ENCODE data around the gene SEPTIN11.

- TF ChIP-seq, protein P1, sequence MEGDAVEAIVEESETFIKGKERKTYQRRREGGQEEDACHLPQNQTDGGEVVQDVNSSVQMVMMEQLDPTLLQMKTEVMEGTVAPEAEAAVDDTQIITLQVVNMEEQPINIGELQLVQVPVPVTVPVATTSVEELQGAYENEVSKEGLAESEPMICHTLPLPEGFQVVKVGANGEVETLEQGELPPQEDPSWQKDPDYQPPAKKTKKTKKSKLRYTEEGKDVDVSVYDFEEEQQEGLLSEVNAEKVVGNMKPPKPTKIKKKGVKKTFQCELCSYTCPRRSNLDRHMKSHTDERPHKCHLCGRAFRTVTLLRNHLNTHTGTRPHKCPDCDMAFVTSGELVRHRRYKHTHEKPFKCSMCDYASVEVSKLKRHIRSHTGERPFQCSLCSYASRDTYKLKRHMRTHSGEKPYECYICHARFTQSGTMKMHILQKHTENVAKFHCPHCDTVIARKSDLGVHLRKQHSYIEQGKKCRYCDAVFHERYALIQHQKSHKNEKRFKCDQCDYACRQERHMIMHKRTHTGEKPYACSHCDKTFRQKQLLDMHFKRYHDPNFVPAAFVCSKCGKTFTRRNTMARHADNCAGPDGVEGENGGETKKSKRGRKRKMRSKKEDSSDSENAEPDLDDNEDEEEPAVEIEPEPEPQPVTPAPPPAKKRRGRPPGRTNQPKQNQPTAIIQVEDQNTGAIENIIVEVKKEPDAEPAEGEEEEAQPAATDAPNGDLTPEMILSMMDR (IDR thresholded peaks at IDR 0.05), result no peak
- TF ChIP-seq POLR2A (IDR thresholded peaks at IDR 0.05), result no peak
Observed at GRCh38 chr4:76962406-76963130, 13.0 kb downstream of the SEPTIN11 start.
